NT2/D1 (cell line): ENCODE results near the gene UGT1A10.

Experiments
- DNase-seq: peaks from one replicate; pipeline ENCODE4 v3.0.0-alpha.2; 2011; ENCODE audit warnings: low read depth, low spot score
- H3K27me3 ChIP-seq: 2 replicates; pipeline ENCODE4 v1.6.0; 2011; ENCODE audit warnings: mild to moderate bottlenecking; ENCODE audit not compliant: insufficient read length, insufficient read depth
- H3K36me3 ChIP-seq: 2 replicates; pipeline ENCODE4 v1.6.1; 2011; ENCODE audit warnings: mild to moderate bottlenecking, low read length, mixed read lengths; ENCODE audit not compliant: insufficient read depth, insufficient read length
- H3K4me1 ChIP-seq: 2 replicates; pipeline ENCODE4 v1.5.1; 2011; ENCODE audit not compliant: insufficient read depth, insufficient read length
- H3K4me3 ChIP-seq: 2 replicates; pipeline ENCODE4 v1.5.1; 2011; ENCODE audit warnings: low read depth; ENCODE audit not compliant: insufficient read length
- H3K9ac ChIP-seq: 2 replicates; pipeline ENCODE4 v1.6.0; 2011; ENCODE audit warnings: low read depth; ENCODE audit not compliant: insufficient read length
- H3K9me3 ChIP-seq: 2 replicates; pipeline ENCODE4 v1.5.1; 2011; ENCODE audit warnings: mild to moderate bottlenecking, low read length; ENCODE audit not compliant: insufficient read depth
- SUZ12 ChIP-seq: IDR thresholded peaks from 2 replicates; pipeline ENCODE4 v1.6.1; 2011; ENCODE audit not compliant: insufficient read length, insufficient read depth; ENCODE audit errors: extremely low read depth
- YY1 ChIP-seq: IDR thresholded peaks from 2 replicates; pipeline ENCODE4 v1.6.1; 2011; ENCODE audit not compliant: insufficient read length, insufficient read depth
- ZNF274 ChIP-seq: IDR thresholded peaks from 2 replicates; pipeline ENCODE4 v1.6.1; 2011; ENCODE audit warnings: mild to moderate bottlenecking, low read depth, low read length

The UGT1A10 gene

GRCh38 chr2:233813236-233814055 lies 177.2 kb downstream of the UGT1A10 start:
- H3K36me3 ChIP-seq: no peaks in the 10 kb centered on the region
- DNase-seq: no peak
- no peaks in the 10 kb centered on the region for H3K4me1 ChIP-seq
- H3K9me3 ChIP-seq: no peaks in the 10 kb centered on the region
- no peak for TF ChIP-seq YY1
- no peak for TF ChIP-seq SUZ12
- no peak for TF ChIP-seq ZNF274
- H3K27me3 ChIP-seq: no peaks in the 10 kb centered on the region
- no peak overlapping the region for H3K4me3 ChIP-seq
- no peak overlapping the region for H3K9ac ChIP-seq

GRCh38 chr2:233814056-233814835 lies 178.0 kb downstream of the UGT1A10 start:
- Histone ChIP-seq H3K27me3 (peaks cover 2% of the 10 kb centered on the region), H3K4me1 (no peaks in the 10 kb centered on the region), H3K36me3 (no peaks in the 10 kb centered on the region), H3K9me3 (no peaks in the 10 kb centered on the region), H3K4me3 (no peak overlapping the region), H3K9ac (no peak overlapping the region)
- no peak for DNase-seq
- TF ChIP-seq YY1: no peak
- TF ChIP-seq SUZ12: no peak
- TF ChIP-seq ZNF274: no peak

GRCh38 chr2:233815861-233816260 lies 179.6 kb downstream of the UGT1A10 start:
- H3K9ac ChIP-seq: no peak overlapping the region
- no peaks in the 10 kb centered on the region for H3K36me3 ChIP-seq
- TF ChIP-seq YY1 (no peak), SUZ12 (no peak), ZNF274 (no peak)
- H3K4me1 ChIP-seq: no peaks in the 10 kb centered on the region
- no peaks in the 10 kb centered on the region for H3K9me3 ChIP-seq
- H3K27me3 ChIP-seq: peaks cover 2% of the 10 kb centered on the region
- H3K4me3 ChIP-seq: no peak overlapping the region
- DNase-seq: no peak

GRCh38 chr2:233816334-233816733 lies 180.1 kb downstream of the UGT1A10 start:
- H3K4me3 ChIP-seq: no peak overlapping the region
- TF ChIP-seq SUZ12: no peak
- TF ChIP-seq ZNF274: no peak
- TF ChIP-seq YY1: no peak
- H3K9ac ChIP-seq: no peak overlapping the region
- no peaks in the 10 kb centered on the region for H3K4me1 ChIP-seq
- DNase-seq: no peak
- H3K27me3 ChIP-seq: peaks cover 2% of the 10 kb centered on the region
- H3K36me3 ChIP-seq: no peaks in the 10 kb centered on the region
- H3K9me3 ChIP-seq: no peaks in the 10 kb centered on the region

- TF ChIP-seq YY1 (no peak), SUZ12 (no peak), ZNF274 (no peak)
- Histone ChIP-seq H3K4me1 (no peaks in the 10 kb centered on the region), H3K9ac (no peak overlapping the region), H3K27me3 (peaks cover 2% of the 10 kb centered on the region), H3K9me3 (no peaks in the 10 kb centered on the region), H3K4me3 (no peak overlapping the region), H3K36me3 (no peaks in the 10 kb centered on the region)
- DNase-seq: no peak
Observed at GRCh38 chr2:233816771-233817170, 180.5 kb downstream of the UGT1A10 start.

- no peaks in the 10 kb centered on the region for H3K9me3 ChIP-seq
- peaks cover 1% of the 10 kb centered on the region for H3K4me1 ChIP-seq
- TF ChIP-seq ZNF274 (no peak), SUZ12 (no peak), YY1 (no peak)
- H3K9ac ChIP-seq: no peak overlapping the region
- no peak overlapping the region for H3K4me3 ChIP-seq
- peaks cover 2% of the 10 kb centered on the region for H3K27me3 ChIP-seq
- no peaks in the 10 kb centered on the region for H3K36me3 ChIP-seq
- DNase-seq: no peak
Observed at GRCh38 chr2:233817361-233817911, 181.2 kb downstream of the UGT1A10 start.
